Fibroblast of lung (primary cell): ENCODE data around the gene TMEM163.

Source experiments
- EZH2 ChIP-seq: IDR thresholded peaks from 2 replicates; pipeline ENCODE4 v1.5.1; 2012; ENCODE audit warnings: low read length, control low read depth, mild to moderate bottlenecking; ENCODE audit errors: missing control alignments
- TF ChIP-seq, protein P1 (sequence below), 2 donors: IDR thresholded peaks in 1 of 2; conservative IDR thresholded peaks in 1 of 2; 1 replicate in 1 of 2; 2 replicates in 1 of 2; pipeline ENCODE4 v1.5.1; 2011 to 2012; ENCODE audit warnings: low read length in 2 of 2, control low read depth in 1 of 2, inconsistent platforms in 1 of 2, low read depth in 1 of 2, mild to moderate bottlenecking in 1 of 2

DNA sequence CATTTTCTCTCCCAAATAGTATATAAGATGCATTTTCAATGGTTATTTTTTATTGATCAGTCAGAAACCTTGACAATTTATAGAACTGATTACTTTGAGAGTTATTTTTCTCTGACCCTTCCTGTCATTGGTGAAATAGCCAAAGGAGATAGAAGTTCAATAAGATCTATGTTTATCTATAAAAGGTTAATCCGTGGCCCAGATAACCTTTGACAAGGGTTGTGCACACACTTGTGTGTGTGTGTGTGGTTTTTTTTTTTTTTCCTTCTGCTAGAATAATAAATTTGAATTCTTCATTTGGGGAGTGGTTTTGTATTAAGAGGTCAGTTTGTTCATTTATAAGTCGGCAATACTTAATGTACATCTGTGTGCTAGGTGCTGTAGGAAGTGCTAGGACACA is 304.9 kb downstream of the TMEM163 start:
- TF ChIP-seq, protein P1, sequence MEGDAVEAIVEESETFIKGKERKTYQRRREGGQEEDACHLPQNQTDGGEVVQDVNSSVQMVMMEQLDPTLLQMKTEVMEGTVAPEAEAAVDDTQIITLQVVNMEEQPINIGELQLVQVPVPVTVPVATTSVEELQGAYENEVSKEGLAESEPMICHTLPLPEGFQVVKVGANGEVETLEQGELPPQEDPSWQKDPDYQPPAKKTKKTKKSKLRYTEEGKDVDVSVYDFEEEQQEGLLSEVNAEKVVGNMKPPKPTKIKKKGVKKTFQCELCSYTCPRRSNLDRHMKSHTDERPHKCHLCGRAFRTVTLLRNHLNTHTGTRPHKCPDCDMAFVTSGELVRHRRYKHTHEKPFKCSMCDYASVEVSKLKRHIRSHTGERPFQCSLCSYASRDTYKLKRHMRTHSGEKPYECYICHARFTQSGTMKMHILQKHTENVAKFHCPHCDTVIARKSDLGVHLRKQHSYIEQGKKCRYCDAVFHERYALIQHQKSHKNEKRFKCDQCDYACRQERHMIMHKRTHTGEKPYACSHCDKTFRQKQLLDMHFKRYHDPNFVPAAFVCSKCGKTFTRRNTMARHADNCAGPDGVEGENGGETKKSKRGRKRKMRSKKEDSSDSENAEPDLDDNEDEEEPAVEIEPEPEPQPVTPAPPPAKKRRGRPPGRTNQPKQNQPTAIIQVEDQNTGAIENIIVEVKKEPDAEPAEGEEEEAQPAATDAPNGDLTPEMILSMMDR (conservative IDR thresholded peaks at IDR 0.05 in 1 of 2, IDR thresholded peaks at IDR 0.05 in 1 of 2; ENCODE audit: low read depth in 1 of 2, low read length in 2 of 2): no peak
- no peak for TF ChIP-seq EZH2
